HuH-7.5 (cell line): ENCODE results near the gene MYLK.

ENCODE experiments used
- DNase-seq: peaks from one replicate; pipeline ENCODE4 v3.0.0; 2011; ENCODE audit warnings: low spot score

The MYLK gene

GRCh38 chr3:123877965-123878364 is 6.2 kb downstream of the MYLK start:
- no peak for DNase-seq

- no peak for DNase-seq
Measured at GRCh38 chr3:123877466-123877865, 6.7 kb downstream of the MYLK start.

- no peak for DNase-seq
Measured at GRCh38 chr3:123876858-123877257, 7.3 kb downstream of the MYLK start.

GRCh38 chr3:123872621-123873020 is 11.5 kb downstream of the MYLK start:
- no peak for DNase-seq

GRCh38 chr3:123871946-123872345 is 12.2 kb downstream of the MYLK start:
- DNase-seq, result no peak

- DNase-seq, result no peak
Measured at GRCh38 chr3:123870033-123870432, 14.1 kb downstream of the MYLK start.

- no peak for DNase-seq
Measured at GRCh38 chr3:123869165-123869564, 15.0 kb downstream of the MYLK start.

- no peak for DNase-seq
Measured at GRCh38 chr3:123864706-123865105, 19.4 kb downstream of the MYLK start.

GRCh38 chr3:123862152-123862551 is 22.0 kb downstream of the MYLK start:
- no peak for DNase-seq

- DNase-seq, result no peak
Measured at GRCh38 chr3:123861081-123861836, 22.9 kb downstream of the MYLK start.

- DNase-seq, result no peak
Measured at GRCh38 chr3:123859177-123859576, 25.0 kb downstream of the MYLK start.

GRCh38 chr3:123854905-123855304 is 29.2 kb downstream of the MYLK start:
- DNase-seq, result no peak

- DNase-seq, result no peak
Measured at GRCh38 chr3:123853686-123854372, 30.3 kb downstream of the MYLK start.

- no peak for DNase-seq
Measured at GRCh38 chr3:123847209-123847608, 36.9 kb downstream of the MYLK start.

GRCh38 chr3:123843668-123844067 is 40.5 kb downstream of the MYLK start:
- no peak for DNase-seq

GRCh38 chr3:123842711-123843110 is 41.4 kb downstream of the MYLK start:
- DNase-seq, result no peak

GRCh38 chr3:123841476-123842238 is 42.5 kb downstream of the MYLK start:
- no peak for DNase-seq

GRCh38 chr3:123840961-123841360 is 43.2 kb downstream of the MYLK start:
- DNase-seq, result no peak

- DNase-seq, result no peak
Measured at GRCh38 chr3:123837858-123838257, 46.3 kb downstream of the MYLK start.

GRCh38 chr3:123834631-123835030 is 49.5 kb downstream of the MYLK start:
- no peak for DNase-seq

- no peak for DNase-seq
Measured at GRCh38 chr3:123833398-123833785, 50.7 kb downstream of the MYLK start.

GRCh38 chr3:123832692-123833397 is 51.3 kb downstream of the MYLK start:
- DNase-seq, result no peak
